ENCODE data around the gene CAPN12. TPM values are rescaled to one million over a fixed set of nuclear protein-coding genes. Genes with fewer than 3 reads are reported as not detected.
A peak's percentile ranks its signal among the peaks of the same experiment; 100 is the strongest.

Gene CAPN12
- total and polyA plus RNA-seq, 10 of the 15 experiments (the other 5 are each of a cell fraction or from before 2014, with no cell fraction given), result 0.64 to 4.6 (median 2.0) TPM

- POLR2A ChIA-PET, result no interaction called here
- SMC1A ChIA-PET (ENCODE audit: uncharacterized antibody, unreplicated experiment), result interaction anchor here (1.4 kb wide), 1 partner anchor 194 kb away, joined by 3 read pairs; the partner anchor contains the start of genes MRPS12 and SARS2
- H3K4me3 ChIP-seq, result peak overlapping the region; percentile 53; the same call in 1 of the 2 replicates
- 8% methylated on average over 26 of the region's 42 CpGs for WGBS (ENCODE audit: insufficient coverage, insufficient replicate concordance, low lambda C conversion rate, missing lambda C conversion rate)
- no peak overlapping the region for H3K9ac ChIP-seq (ENCODE audit: control insufficient read depth, insufficient read depth, low read length)
- DNase-seq (ENCODE audit: low read depth, low spot score), result no peak
- H3K27ac ChIP-seq (ENCODE audit: control insufficient read depth, insufficient read depth), result no peak overlapping the region
- peaks cover 0 to 1% of the 10 kb centered on the region in 2 experiments; a peak in 1 of 4 replicates for H3K36me3 ChIP-seq (ENCODE audit: control insufficient read depth in 2 of 2, insufficient read depth in 2 of 2, low read length in 1 of 2)
- TF ChIP-seq DPF2 (IDR thresholded peaks at IDR 0.05) (peak; percentile 48; the same call in 1 of the 2 replicates), FOXM1 (IDR thresholded peaks at IDR 0.05; ENCODE audit: low read depth, low read length) (no peak), IKZF1 (conservative IDR thresholded peaks at IDR 0.05) (peak; percentile 66), NR2F1 (conservative IDR thresholded peaks at IDR 0.05) (peak; percentile 57; the same call in 1 of the 2 replicates), POLR2A (IDR thresholded peaks at IDR 0.05; ENCODE audit: low read depth, low read length) (peak; percentile 66), EGR1 (IDR thresholded peaks at IDR 0.05; ENCODE audit: borderline replicate concordance in 1 of 2, low read depth in 2 of 2, low read length in 2 of 2) (peak in 1 of 2 experiments; percentile 84; a peak in 2 of 3 replicates), SP1 (IDR thresholded peaks at IDR 0.05; ENCODE audit: low read depth, low read length) (peak; percentile 35), SMAD5 (IDR thresholded peaks at IDR 0.05; ENCODE audit: low read depth) (no peak), SRF (IDR thresholded peaks at IDR 0.05; ENCODE audit: low read depth in 2 of 2, low read length in 2 of 2) (no peak), BHLHE40 (IDR thresholded peaks at IDR 0.05; ENCODE audit: borderline replicate concordance in 1 of 2, low read depth in 2 of 2, low read length in 1 of 2) (peak in 1 of 2 experiments; percentile 52; a peak in 2 of 4 replicates), LARP7 (IDR thresholded peaks at IDR 0.05) (peak; percentile 49; the same call in 1 of the 2 replicates), ZNF687 (IDR thresholded peaks at IDR 0.05) (0 out of 2 replicates have a peak, but pooled peaks have one; percentile 31), SMARCA5 (IDR thresholded peaks at IDR 0.05) (0 out of 2 replicates have a peak, but pooled peaks have one; percentile 32)
- ATAC-seq, result peak; percentile 59
- no peaks in the 10 kb centered on the region for H4K20me1 ChIP-seq (ENCODE audit: control insufficient read depth, insufficient read depth)
- H3K4me1 ChIP-seq (ENCODE audit: control insufficient read depth, insufficient read depth, low read length), result peaks cover 22% of the 10 kb centered on the region
- no peaks in the 10 kb centered on the region for H3K27me3 ChIP-seq (replicated peaks in 1 of 2; ENCODE audit: control insufficient read depth in 2 of 2, insufficient read depth in 2 of 2, low read length in 1 of 2)
- no TSS peak for BruUV-seq (replicated peaks)
- FAIRE-seq, result no peak
- CTCF ChIA-PET, result no interaction called here
- peak overlapping the region; percentile 81 for H2AFZ ChIP-seq (ENCODE audit: control insufficient read depth, low read depth, low read length)
- peak overlapping the region; percentile 72 for H3K4me2 ChIP-seq (ENCODE audit: control insufficient read depth, insufficient read depth)
- in situ Hi-C loops (cut with MboI) (no loop called here), intact Hi-C loops (cut with micrococcal nuclease; ENCODE audit: unreplicated experiment) (loop anchor here (10.0 kb wide), 1 partner anchor 221 kb away; no protein-coding TSS in a partner anchor)
- H3K79me2 ChIP-seq (ENCODE audit: control insufficient read depth, insufficient read depth, low read length), result no peaks in the 10 kb centered on the region; the same call in 1 of the 2 replicates
- H3K9me3 ChIP-seq (replicated peaks; ENCODE audit: control insufficient read depth, insufficient read depth, low read length), result no peaks in the 10 kb centered on the region
- RAD21 ChIA-PET (ENCODE audit: unreplicated experiment), result no interaction called here
Observed at GRCh38 chr19:38736036-38736412, 8.2 kb downstream of the CAPN12 start.

Measured in GM12878 (cell line).